T-helper 2 cell (primary cell): Measurements from ENCODE around the gene SEC22A.

ENCODE experiments used
- DNase-seq, 5 experiments: peaks; one replicate each; pipeline versions ENCODE4 v3.0.0 to v3.0.0-alpha.2; 2012 to 2022

SEC22A gene

DNA sequence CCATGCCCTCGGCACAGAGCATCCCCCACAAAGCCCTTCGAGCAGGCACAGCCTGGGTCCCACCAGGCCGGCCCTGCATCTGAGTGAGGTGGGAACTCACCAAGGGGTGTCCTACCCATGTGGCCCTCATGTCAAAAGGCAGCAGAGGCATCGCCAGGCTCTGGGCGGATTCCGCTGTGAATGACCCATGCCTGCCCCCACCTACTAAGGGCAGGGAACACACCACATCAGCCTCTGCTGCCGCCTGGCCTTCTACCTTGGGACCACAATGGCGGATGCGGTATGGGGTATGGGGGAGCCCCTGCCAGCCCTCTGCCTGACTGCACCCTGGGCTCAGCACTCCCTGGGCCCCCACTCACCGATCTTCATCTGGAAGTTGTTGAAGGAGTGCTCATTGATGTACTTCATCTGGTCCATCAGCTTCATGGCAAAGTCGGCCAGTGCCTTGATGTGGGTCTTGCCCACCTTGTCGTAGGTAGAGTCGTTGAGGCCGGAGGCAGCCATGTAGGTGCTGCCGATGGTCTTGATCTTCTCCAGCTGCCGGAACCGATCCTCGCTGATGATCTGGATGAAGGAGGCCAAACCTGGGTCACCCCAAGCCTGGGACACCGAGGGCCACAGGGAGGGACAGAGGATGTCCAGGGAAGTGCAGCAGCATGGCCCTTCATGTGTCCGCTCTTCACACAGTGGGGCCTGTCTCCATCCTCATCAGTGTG is 87.8 kb downstream of the SEC22A start:
- no peak for DNase-seq

DNA sequence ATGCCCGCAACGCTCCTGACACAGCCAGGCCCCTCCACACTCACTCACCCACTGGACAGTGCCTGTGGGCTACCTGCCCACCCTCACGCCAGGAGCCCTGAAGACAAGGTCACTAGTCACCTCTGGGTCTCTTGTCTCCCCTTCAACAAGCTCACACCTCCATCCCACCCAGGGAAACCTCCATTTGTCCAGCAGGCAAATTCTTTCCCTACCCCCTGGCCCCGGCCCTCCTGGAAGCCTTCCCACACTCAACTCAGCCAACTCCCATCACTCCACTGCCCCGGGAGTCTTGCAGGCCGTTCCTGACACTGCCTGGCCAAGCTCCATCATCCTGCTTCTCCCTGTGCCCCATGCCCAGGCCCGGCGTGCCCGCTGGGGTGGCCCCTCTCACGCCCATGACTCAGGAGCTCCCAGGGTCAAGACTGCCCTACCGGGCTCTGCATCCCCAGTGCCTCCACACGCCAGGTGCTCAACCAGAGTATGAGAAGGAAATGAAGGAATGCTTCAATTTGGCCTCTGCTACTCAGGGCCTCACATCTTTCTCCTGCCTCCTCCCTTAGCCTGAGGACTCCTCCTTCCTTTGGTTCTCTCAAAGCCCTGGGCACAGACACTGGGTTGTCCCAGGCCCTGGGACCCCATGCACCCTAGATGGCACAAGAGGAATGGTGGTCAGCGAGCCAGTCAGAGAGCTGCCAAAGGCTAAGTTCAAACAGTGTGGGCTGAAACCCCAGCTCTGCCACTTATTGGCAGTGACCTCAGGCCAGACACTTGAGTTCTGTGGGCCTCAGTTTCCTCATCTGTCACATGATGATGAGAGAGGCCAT is 88.6 kb downstream of the SEC22A start:
- DNase-seq, result no peak

DNA sequence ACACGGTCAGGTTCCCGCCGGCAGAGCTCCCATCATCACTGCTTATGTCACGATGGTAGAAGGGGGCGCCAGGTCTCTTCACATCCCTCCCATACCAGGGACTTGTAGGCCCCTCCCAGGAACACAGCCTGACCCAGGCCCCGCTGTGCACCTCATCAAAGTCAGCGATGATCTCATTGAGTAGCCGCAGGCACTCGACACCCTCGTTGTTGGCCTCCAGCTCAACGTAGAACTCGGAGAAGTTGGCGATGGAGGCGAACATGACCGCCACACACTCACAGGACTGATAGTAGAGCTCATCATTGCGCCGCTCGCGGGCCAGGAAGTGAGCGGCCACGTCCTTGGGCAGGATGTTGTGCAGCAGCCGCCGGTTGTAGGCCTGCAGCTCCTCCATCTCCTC is 89.2 kb downstream of the SEC22A start:
- DNase-seq, result no peak

DNA sequence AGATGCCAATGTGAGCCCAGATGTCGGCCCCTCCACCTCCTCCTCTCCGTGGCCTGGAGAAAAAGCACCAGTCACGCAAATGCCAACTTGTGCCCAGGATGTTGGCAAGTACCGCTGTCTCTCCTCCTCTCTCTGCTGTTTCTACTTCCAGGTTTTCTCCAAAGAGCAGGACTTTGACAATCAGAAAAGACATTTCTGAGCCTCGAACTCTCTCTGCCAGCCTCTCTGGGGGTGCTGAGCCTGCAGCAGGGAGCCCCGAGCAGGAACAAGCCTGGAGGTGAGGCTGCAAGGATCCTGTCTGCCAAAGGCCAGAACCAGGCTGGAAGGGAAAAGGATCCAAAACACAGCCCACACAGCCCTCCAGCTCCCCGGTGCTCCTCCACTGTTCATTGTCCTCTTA is 89.7 kb downstream of the SEC22A start:
- DNase-seq, result no peak

DNA sequence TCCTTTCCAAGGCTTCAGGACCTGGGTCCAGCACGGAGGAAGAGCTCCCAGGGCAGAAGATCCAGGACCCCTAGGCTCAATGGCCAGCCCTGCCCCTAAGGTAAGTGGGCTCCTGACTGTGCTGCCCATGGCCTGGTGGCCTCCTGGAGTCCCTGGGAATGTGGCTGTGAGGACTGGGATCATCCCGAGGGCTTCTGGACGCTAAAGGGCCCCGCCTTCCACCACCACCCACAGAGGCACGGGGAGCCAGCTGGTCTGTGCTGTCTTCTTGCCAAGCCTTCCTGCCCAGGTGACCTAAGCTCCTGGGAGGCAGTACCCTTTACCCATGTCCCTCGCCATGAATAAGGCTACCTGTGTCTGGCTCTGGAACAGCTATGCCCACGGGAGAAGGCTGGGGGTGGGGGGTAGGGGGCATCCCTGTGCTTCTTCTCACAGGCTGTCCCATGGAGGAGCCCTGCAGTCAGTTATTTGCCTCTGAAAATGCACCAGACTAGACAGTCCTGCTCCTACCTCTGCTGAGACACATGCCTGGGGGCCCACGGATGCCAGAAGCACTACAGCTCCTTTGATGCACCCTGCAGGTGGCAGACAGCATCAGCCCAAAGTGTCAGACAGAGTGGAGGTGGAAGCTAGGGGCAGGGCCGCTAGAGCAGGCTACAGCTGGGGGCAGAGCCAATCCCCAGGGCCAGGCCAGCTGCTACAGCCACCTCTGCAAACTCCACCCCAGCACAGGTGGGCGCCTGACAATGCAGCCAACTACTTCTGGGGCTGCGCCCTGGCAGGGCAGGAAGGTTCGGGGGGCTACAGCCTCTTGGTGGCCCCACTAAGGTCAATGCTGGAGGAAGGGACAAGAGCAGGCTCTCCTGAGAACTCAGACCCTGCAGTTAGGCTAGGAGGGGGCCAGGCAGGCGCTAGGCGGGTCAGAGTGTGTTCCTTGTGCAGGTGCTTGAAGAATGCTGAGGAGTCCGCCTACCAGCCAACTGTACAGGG is 90.9 kb downstream of the SEC22A start:
- no peak for DNase-seq

DNA sequence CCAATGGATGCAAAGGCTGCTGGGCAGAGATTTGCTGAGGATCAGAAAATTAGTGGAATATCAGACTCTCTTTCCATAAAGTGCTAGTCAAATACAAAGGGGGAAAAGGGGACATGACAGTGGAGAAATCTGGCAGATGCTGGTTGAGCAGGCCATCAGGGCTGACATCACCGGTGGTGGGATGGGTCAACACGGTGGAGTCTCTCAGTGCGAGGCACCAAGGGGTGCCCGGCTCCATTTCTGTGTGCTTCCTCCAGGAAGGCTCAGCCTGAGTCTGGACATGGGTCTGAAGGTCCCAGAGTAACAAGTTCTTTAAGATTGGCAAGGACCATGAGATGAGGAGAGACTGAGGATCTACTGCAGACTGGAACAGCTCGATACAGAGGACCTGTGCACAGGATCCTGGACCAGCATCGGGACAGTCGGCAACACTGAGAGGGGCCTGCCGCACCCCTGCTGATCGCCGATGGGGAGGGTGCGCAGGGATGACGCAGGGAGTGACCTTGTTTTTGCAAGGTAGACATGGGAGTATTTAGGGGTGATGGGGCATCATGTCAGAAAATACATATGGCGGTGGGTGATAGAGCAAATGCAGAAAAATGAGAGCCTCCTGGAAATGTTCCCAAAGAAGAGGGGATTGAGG is 92.7 kb downstream of the SEC22A start:
- DNase-seq, result no peak

DNA sequence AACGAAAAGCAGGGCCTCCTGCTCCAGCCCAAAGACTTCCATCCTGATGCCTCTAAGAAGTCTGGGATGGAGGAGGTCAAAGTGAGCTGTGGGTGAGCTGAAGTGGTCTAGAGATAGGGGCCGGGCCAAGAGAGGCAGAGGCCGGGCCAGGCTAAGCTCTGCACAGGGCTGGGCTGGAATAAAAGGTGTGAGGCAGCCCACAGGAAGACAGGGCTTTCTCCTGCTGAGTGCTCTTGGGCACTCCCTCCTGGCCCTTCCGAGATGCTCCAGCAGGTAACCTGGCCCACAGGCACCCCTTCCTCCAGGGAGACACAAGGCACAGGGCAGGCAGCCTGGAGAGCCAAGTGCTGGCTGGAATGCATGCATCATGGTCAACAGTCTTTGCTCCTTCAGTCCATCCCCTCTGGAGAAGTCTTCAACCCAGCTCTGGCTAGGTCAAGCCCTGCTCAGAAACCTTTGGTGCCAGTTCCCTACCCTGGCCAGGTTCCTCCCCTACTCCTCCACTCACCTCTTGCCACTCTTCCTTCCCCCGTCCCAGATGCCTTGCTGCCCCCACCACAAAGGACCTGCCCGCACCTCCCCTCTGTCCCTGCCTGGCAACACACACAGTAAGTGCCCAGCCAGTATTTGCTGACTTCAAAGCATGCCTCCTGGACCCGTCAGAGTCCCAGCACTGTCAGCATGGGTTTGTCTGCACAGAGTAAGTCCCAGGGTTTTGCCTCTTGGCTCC is 93.6 kb downstream of the SEC22A start:
- DNase-seq, result no peak

DNA sequence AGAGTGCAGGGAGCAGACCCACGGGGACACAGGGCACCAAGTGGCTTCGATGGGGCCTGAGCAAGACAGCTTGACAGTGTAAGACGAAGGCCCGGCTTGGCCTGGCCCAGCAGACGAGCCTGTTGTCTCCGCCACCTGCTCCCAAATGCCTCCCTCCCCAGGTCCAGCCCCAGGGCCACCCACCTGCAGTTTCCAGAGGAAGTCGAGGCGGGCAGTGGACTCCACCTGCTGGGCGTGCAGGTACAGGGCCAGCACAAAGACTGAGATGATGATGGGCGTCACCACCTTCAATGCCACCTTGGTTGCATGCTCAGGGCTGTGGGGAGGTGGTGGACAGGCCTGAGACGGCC is 94.1 kb downstream of the SEC22A start:
- DNase-seq, result no peak

DNA sequence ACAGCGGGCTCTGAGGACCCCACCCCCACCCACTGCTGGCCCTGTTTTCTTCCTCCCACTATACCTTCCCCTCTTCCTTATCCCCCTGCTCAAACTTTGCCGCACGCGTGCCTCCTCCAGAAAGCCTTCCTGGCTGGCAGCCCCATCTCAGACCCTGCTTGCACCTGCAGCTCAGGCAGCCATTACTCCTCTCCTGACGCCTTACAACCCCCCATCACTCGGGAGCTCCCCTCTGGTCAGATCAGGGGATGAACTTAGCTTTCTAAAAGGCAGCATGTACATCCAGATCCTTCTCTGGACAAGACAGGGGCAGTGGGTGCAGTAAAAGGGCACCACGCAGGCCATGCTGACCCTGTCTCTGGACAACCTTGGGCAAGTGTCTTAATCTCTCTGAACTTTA is 94.5 kb downstream of the SEC22A start:
- DNase-seq, result no peak

DNA sequence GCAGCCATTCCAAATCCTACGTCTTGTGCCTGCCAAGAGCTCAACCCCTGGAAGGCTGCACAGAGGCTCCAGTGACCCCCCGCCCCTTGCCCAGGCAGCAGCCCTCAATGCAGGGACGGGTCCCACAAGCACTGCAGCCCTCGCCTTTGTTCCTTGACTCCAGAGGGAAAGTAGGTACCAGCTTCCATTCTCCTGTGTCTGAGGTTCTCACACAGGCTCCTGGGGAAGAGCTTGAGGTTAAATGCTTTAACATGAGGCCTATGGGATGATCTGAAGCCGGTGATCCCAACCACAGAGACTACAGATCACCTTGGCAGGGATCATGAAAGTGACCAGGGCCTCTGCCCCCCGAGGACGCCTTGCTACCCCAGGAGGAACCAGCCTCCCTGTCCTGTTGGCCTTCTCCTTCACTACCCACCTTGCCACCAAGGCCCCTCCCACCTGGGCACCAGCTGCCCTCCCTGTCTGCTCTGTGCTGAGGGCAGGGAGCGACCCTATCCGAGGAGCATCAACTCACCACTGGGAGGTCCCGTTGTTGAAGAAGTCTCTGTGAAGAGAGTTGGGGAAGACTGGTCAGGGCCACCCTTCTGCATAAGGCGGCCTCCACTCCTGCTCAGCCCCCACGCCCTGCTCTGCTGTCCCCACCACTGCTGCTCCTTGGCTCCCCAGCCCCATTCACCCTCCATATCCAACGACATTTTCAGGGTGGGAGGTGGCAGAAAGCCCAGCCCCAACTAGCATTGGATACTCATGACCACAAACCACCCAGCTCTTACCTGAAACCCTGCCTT is 95.3 kb downstream of the SEC22A start:
- no peak for DNase-seq

DNA sequence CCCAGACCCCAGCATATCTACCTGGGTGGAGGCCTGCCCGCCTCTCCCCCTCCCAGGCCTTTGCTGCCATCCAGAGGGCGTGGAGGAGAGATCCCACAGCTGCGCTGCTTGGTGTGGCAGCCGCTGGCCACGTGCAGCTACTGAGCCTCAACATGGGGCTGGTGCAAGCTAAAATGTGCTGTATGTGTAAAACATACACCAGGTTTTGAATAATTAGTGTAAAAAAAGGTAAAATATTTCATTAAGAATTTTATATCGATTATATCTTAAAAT is 95.8 kb downstream of the SEC22A start:
- no peak for DNase-seq

DNA sequence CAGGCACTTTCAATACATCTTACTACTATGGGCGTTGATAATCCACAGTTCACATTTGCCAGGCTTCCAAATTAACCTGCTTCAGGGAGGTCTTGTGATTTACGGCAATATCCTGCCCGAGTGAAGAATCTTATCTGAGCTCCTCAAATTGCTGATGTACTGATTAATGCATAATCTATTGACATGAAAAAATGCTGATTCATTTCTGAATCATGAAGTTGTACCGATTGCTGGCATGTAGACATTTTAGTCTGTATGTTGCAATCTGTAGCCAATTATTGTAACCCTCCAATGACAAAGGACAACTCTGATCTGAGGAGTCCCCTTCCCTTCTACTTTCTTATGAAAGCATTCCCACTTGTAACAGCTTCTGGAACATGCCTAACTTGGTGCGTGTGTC is 97.2 kb downstream of the SEC22A start:
- no peak for DNase-seq

DNA sequence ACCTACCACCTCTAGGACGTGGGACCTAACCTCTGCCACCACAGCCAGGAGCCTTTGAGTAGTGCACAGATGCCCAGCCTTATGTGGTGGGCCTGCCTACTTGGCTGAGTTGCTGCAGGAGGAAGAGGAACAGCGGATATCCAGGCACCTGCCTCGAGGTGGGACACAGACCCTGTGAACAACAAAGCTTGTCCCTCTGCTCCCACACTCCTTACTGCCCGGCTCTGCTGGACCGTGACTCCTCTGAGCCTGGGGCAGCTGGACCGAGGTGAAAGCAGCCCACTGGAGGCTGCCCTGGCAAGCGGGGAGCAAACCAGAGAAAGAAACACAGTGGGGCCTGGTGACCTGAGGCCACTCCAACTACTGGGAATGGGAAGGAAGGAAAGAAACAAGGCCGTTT is 97.8 kb downstream of the SEC22A start:
- DNase-seq, result no peak

DNA sequence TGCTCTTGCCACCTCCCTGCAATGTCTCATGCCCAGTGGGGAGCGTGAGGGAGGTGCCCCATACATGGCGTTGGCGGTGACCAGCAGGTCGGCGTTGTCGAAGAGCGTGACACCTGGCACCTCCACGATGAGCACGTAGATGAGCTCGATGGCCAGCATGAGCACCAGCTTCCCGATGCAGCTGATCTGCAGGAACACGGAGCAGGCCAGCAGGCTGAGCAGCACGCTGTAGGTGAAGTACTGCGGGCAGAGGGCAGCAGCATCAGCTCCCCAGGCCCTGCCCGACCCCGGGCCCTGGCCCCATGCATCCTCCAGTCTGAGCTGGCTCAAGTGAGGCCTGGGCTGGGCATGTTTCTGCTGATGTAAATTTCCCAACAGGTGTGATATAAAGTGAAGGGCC is 98.3 kb downstream of the SEC22A start:
- DNase-seq, result no peak

DNA sequence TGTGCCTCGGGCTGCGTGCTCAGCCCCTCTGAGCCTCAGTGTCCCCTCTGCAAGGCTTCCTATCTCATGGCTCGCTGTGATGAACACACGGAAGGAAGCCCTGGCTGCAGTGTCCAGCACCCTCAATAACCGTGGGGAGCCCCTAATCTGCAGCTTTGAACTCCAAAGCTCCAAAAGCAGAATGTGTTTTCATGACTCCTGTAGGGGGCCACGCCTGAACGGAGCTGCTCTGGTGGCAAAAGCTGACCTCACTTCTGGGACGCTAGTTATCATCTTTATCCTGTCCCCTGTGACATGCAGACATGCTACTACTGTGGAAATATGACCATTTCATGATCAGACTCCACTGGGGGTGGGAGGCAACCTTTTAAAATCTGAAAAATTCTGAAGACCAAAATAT is 98.8 kb downstream of the SEC22A start:
- no peak for DNase-seq

DNA sequence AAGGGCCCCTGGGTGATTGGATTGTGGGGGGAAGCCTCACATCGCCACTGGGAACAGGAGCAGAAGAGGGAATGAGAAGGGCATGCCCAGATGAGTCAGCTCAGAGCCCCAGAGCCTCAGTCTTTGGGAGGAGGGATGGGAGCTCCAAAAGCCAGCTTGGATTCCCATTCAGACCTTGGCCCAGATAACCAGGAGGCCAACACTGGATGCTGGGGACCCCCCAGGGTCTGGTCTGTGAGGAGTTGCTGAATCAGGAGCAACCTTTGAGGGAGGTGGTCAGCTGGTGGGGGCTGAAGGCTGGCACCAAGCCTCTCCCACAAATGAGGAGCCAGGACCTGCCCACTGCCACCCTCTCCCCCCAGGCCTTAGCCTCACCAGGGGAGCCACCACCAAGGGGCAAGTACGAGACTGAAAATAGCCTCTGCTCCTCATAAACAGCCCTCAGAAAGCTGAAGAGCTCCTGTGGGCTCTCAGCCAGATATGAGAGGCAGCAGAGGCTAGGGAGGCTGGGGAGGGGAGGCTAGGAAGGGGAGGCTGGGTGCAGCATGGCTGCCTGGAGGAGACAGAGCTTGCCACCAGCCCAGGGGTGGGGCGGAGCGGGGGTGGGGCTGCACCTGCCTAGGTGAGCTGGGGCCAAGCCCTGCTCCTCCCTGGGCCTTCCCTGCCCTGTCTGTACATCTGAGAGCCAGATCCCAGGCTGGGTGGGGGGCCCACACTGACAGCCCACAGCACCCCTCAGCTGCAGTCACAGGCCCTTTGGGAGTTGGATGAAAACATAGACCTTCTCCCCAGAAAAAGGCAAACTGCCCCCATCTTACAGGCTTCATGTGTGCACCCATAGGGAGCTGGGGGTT is 99.8 kb downstream of the SEC22A start:
- no peak for DNase-seq

DNA sequence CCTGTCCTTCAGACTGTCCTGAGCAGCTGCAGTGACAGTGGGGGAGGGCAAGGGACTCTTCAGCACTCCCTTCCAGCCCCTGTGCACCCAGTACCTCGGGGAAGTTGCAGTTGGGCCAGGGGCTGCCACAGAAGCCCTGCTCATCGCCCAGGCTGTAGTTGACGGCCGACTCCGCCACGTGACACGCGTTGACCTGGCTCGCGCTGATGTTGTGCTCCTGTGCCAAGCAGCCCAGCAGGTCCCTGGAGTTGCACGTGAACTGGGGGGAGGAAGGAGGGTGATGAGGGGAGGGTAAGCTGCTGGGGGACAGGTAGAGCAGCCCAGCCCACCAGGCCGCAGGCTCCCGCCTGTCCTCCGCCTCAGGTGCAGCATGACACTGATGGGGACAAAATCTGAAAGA is 101.2 kb downstream of the SEC22A start:
- DNase-seq, result no peak

DNA sequence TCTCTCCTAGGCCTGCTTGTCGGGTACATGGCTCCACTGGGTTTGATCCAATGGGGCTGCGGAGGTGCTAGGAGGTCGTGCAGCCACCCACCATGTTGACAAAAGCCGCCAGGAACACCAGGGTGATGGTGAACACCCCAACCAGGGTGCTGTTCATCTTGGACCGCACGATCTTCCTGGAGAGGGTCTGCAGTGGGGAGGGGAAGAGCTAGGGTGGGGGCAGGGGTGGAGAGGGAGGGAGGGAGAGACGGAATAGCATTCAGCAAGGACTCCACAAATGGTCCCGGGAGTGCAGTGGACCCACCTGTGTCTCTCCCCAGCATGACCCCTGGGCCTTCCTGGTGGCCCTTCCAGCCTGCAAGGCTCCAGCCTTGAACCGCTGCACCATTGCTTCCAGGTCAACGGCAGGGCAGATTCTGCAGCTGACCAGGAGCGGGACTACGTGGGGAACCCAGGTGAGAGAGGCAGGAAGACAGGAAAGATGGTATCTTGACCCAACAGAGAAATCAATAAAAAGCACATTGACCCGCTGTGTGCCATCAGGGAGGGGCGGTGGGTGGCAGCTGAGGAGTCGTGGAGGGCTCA is 102.3 kb downstream of the SEC22A start:
- DNase-seq, result no peak

DNA sequence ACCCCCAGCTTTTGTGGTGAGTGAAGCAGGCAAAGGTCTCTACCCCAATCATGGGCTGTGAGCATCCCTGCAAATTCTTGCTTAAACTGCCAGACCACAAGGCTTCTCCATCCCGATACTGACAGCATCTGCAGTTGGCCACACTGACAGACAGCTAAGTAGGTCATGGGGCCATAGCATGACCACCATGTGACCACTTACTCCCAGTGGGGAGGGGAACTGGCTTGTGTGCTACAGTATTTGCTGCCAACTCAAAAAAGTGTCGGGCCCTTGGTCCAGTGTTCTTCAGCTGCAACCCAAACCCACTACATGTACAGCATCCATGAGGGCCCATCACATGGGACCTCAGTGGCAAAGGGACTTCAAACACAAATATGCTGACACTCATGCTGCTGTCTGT is 103.4 kb downstream of the SEC22A start:
- DNase-seq, result no peak

DNA sequence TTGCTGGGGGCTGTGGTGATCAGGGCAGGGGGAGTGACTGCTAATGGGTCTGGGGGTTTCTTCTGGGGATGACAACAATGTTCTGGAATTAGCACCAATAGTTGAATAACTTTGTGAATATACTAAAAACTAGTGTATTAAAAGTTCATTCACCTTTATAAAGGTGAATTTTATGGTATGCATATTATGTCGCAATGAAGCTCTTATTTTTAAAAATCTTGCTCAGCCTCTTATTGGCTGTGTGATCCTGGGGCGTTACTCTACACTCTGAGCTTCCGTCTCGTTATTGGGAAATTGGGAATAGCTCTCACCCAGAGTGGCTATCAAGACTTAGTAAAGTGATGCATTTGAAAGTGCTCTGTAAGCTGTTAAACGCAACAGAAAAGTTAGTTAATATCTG is 105.3 kb downstream of the SEC22A start:
- DNase-seq, result no peak
